Testis (tissue), 3 donors: ENCODE data around the gene INSC. TPM values are rescaled to one million over a fixed set of nuclear protein-coding genes. Genes with fewer than 3 reads are reported as not detected.

Experiments used
- DNase-seq: peaks from one replicate; pipeline ENCODE4 v3.0.0-alpha.2; 2019
- H3K27ac ChIP-seq, 2 donors: fragments of 200-600 bp; sonication (generic); one replicate each; pipeline ENCODE4 v1.5.1; 2019
- H3K27me3 ChIP-seq: fragments of 200-600 bp; sonication (generic); one replicate; pipeline ENCODE4 v1.5.1; 2019
- H3K36me3 ChIP-seq: fragments of 200-600 bp; sonication (generic); one replicate; pipeline ENCODE4 v1.5.1; 2017; ENCODE audit warnings: low read depth; ENCODE audit errors: missing control alignments
- H3K4me1 ChIP-seq: fragments of 200-600 bp; sonication (generic); one replicate; pipeline ENCODE4 v1.5.1; 2019
- H3K4me3 ChIP-seq, 2 donors: fragments of 200-600 bp; sonication (generic); one replicate each; pipeline ENCODE4 v1.5.1; 2017 to 2019
- H3K9me3 ChIP-seq: fragments of 200-600 bp; sonication (generic); one replicate; pipeline ENCODE4 v1.5.1; 2017
- CTCF ChIP-seq, 3 experiments: fragments of 450-650 bp in 2 of 3; fragments of 200-600 bp in 1 of 3; sonication (generic) in 1 of 3; IDR thresholded peaks; one replicate each; pipeline ENCODE4 v1.5.1; 2016 to 2019; ENCODE audit warnings: antibody characterized with exemption in 3 of 3, mild to moderate bottlenecking in 2 of 3, moderate library complexity in 1 of 3
- POLR2A ChIP-seq: fragments of 450-650 bp; IDR thresholded peaks from one replicate; pipeline ENCODE4 v1.6.1; 2017; ENCODE audit warnings: antibody characterized with exemption, mild to moderate bottlenecking, moderate library complexity
- WGBS, 2 donors: methylation state at CpG; one replicate each; pipeline ENCODE4 v1.1.5; 2018; 5-methylcytosine and 5-hydroxymethylcytosine counted together
- intact Hi-C: fragments of 100-400 bp; cut with DNase I; formaldehyde crosslinking; loops from one replicate; pipeline ENCODE4 v1.15.1; 2023; ENCODE audit warnings: low total_unique reads
- polyA plus RNA-seq: library from polyadenylated mRNA; stranded (reverse); fragments of 350-450 nt; fragmentation: Illumina TruSeq; extraction: RNeasy Lipid Tissue Mini Kit (QIAGEN cat#74804); gene quantifications from one replicate; pipeline ENCODE4 v1.2.3, GENCODE V29; 2014; ENCODE audit warnings: low read depth, low replicate concordance; ENCODE audit not compliant: insufficient read depth
- total RNA-seq, 2 donors: library from RNA; depleted of rRNA; stranded (reverse); fragments of >200 nt; gene quantifications; one replicate each; pipeline ENCODE4 v1.2.3, GENCODE V29; 2016

The INSC gene
- total and polyA plus RNA-seq, 3 donors from 2014 or later: 2.2 to 2.5 (median 2.2) TPM

GRCh38 chr11:15178214-15178613 is 63.5 kb downstream of the INSC start:
- WGBS, 2 donors: 80 to 87% methylated on average over 1 to 3 of the region's 3 CpGs

GRCh38 chr11:15179167-15179566 is 64.4 kb downstream of the INSC start:
- 42 to 70% methylated on average over 2 of the region's 2 CpGs for WGBS, 2 donors
- no peak overlapping the region for H3K4me3 ChIP-seq
- H3K36me3 ChIP-seq: no peaks in the 10 kb centered on the region
- no peaks in the 10 kb centered on the region for H3K27me3 ChIP-seq
- TF ChIP-seq POLR2A: no peak
- no peak for TF ChIP-seq CTCF (IDR thresholded peaks at IDR 0.05)
- H3K27ac ChIP-seq: no peak overlapping the region
- intact Hi-C loops: no loop called here
- H3K4me1 ChIP-seq: no peaks in the 10 kb centered on the region
- no peaks in the 10 kb centered on the region for H3K9me3 ChIP-seq
- DNase-seq: no peak

More at GRCh38 chr11:15178214-15178613, 63.5 kb downstream of the INSC start:
- no peak for DNase-seq
- H3K27ac ChIP-seq: no peak overlapping the region
- H3K9me3 ChIP-seq: no peaks in the 10 kb centered on the region
- no peak for TF ChIP-seq POLR2A
- no peak for TF ChIP-seq CTCF (IDR thresholded peaks at IDR 0.05)
- intact Hi-C loops: no loop called here
- no peaks in the 10 kb centered on the region for H3K36me3 ChIP-seq
- no peaks in the 10 kb centered on the region for H3K4me1 ChIP-seq
- no peak overlapping the region for H3K4me3 ChIP-seq
- no peaks in the 10 kb centered on the region for H3K27me3 ChIP-seq

GRCh38 chr11:15180212-15180792 is 65.6 kb downstream of the INSC start:
- no peak overlapping the region for H3K4me3 ChIP-seq
- H3K27me3 ChIP-seq: no peaks in the 10 kb centered on the region
- H3K9me3 ChIP-seq: no peaks in the 10 kb centered on the region
- 71 to 84% methylated on average over 4 of the region's 4 CpGs for WGBS, 2 donors
- intact Hi-C loops: no loop called here
- no peak for DNase-seq
- H3K27ac ChIP-seq: no peak overlapping the region
- no peaks in the 10 kb centered on the region for H3K36me3 ChIP-seq
- no peak for TF ChIP-seq CTCF (IDR thresholded peaks at IDR 0.05)
- no peak for TF ChIP-seq POLR2A
- H3K4me1 ChIP-seq: no peaks in the 10 kb centered on the region

- DNase-seq: no peak
- WGBS, 2 donors: 62 to 81% methylated on average over 1 of the region's 1 CpG
- H3K4me1 ChIP-seq: no peaks in the 10 kb centered on the region
- no peak overlapping the region for H3K27ac ChIP-seq
- no peaks in the 10 kb centered on the region for H3K27me3 ChIP-seq
- H3K36me3 ChIP-seq: no peaks in the 10 kb centered on the region
- intact Hi-C loops: no loop called here
- no peak overlapping the region for H3K4me3 ChIP-seq
- no peak for TF ChIP-seq POLR2A
- no peak for TF ChIP-seq CTCF (IDR thresholded peaks at IDR 0.05)
- no peaks in the 10 kb centered on the region for H3K9me3 ChIP-seq
Measured at GRCh38 chr11:15182372-15182771, 67.6 kb downstream of the INSC start.

- Histone ChIP-seq H3K36me3 (no peaks in the 10 kb centered on the region), H3K27ac (no peak overlapping the region), H3K4me1 (no peaks in the 10 kb centered on the region), H3K27me3 (no peaks in the 10 kb centered on the region), H3K4me3 (no peak overlapping the region), H3K9me3 (no peaks in the 10 kb centered on the region)
- DNase-seq: no peak
- intact Hi-C loops: no loop called here
- TF ChIP-seq POLR2A: no peak
- TF ChIP-seq CTCF (IDR thresholded peaks at IDR 0.05): no peak
- WGBS, 2 donors: 89 to 95% methylated on average over 1 of the region's 1 CpG
Measured at GRCh38 chr11:15185021-15185420, 70.3 kb downstream of the INSC start.
